HG03457 (cell line): ENCODE results near the gene HOXC11.

Experiments
- ATAC-seq: cut with Tn5 transposase; IDR thresholded peaks from one replicate; pipeline ENCODE4 v1.9.1; 2021; ENCODE audit warnings: moderate number of reproducible peaks; ENCODE audit not compliant: unreplicated experiment

HOXC11 gene

GRCh38 chr12:54019924-54020590 is 47.1 kb downstream of the HOXC11 start:
- ATAC-seq, result no peak

GRCh38 chr12:54020591-54021405 is 47.9 kb downstream of the HOXC11 start:
- ATAC-seq, result no peak

- no peak for ATAC-seq
Observed at GRCh38 chr12:54021432-54022013, 48.6 kb downstream of the HOXC11 start.

GRCh38 chr12:54022960-54023884 is 50.3 kb downstream of the HOXC11 start:
- ATAC-seq, result no peak

- no peak for ATAC-seq
Observed at GRCh38 chr12:54024127-54024526, 51.2 kb downstream of the HOXC11 start.

- no peak for ATAC-seq
Observed at GRCh38 chr12:54024581-54025305, 51.8 kb downstream of the HOXC11 start.

GRCh38 chr12:54025499-54026405 is 52.8 kb downstream of the HOXC11 start:
- no peak for ATAC-seq

GRCh38 chr12:54026640-54027441 is 53.9 kb downstream of the HOXC11 start:
- no peak for ATAC-seq
